Glutamatergic neuron (in vitro differentiated cells): ENCODE data around the gene USP36. TPM values are rescaled to one million over a fixed set of nuclear protein-coding genes. Genes with fewer than 3 reads are reported as not detected.
"Not testable (repeated sequence)": the region's sequence is repeated elsewhere in the genome, so short reads cannot be mapped to it uniquely, and the experiment has no call there.

Experiments used
- DNase-seq: peaks from one replicate; pipeline ENCODE4 v3.0.0; 2022
- H3K27ac Mint-ChIP-seq: one replicate; pipeline ENCODE4 v1.8.0; 2020; ENCODE audit warnings: mild to moderate bottlenecking, mixed read lengths, inconsistent platforms; ENCODE audit not compliant: unreplicated experiment
- H3K27me3 Mint-ChIP-seq: one replicate; pipeline ENCODE4 v1.8.0; 2020; ENCODE audit warnings: mild to moderate bottlenecking, moderate library complexity, mixed read lengths, inconsistent platforms; ENCODE audit not compliant: unreplicated experiment
- H3K36me3 Mint-ChIP-seq: one replicate; pipeline ENCODE4 v1.8.0; 2020; ENCODE audit warnings: mild to moderate bottlenecking, mixed read lengths, inconsistent platforms; ENCODE audit not compliant: unreplicated experiment
- H3K4me1 Mint-ChIP-seq: one replicate; pipeline ENCODE4 v1.8.0; 2020; ENCODE audit warnings: mild to moderate bottlenecking, low read depth, mixed read lengths, inconsistent platforms; ENCODE audit not compliant: unreplicated experiment
- H3K4me3 Mint-ChIP-seq: one replicate; pipeline ENCODE4 v1.8.0; 2020; ENCODE audit warnings: mild to moderate bottlenecking, mixed read lengths, inconsistent platforms; ENCODE audit not compliant: unreplicated experiment
- H3K9me3 Mint-ChIP-seq: one replicate; pipeline ENCODE4 v1.8.0; 2020; ENCODE audit warnings: mild to moderate bottlenecking, moderate library complexity, mixed read lengths, inconsistent platforms; ENCODE audit not compliant: unreplicated experiment
- CTCF ChIP-seq: fragments of 200-600 bp; sonication (generic); IDR thresholded peaks from one replicate; pipeline ENCODE4 v1.5.0; 2021; ENCODE audit not compliant: partially characterized antibody, unreplicated experiment
- total RNA-seq: library from RNA; stranded (reverse); fragmentation: NEBNext Ultra II Directional; extraction: Animal tissue kit (Norgen Biotek cat#: 25700); gene quantifications from one replicate; pipeline ENCODE4 v1.2.1, GENCODE V29; 2021; ENCODE audit not compliant: unreplicated experiment

The USP36 gene
- total RNA-seq, 1 donor from 2014 or later: 45.3 TPM

GRCh38 chr17:78753316-78754250 lies 87.0 kb downstream of the USP36 start:
- TF ChIP-seq CTCF: no peak
- no peak overlapping the region for H3K4me3 Mint-ChIP-seq
- H3K27ac Mint-ChIP-seq: no peak overlapping the region
- DNase-seq: no peak
- peaks cover 8% of the 10 kb centered on the region for H3K4me1 Mint-ChIP-seq
- H3K9me3 Mint-ChIP-seq: peaks cover 1% of the 10 kb centered on the region
- no peaks in the 10 kb centered on the region for H3K27me3 Mint-ChIP-seq
- H3K36me3 Mint-ChIP-seq: no peaks in the 10 kb centered on the region

DNA sequence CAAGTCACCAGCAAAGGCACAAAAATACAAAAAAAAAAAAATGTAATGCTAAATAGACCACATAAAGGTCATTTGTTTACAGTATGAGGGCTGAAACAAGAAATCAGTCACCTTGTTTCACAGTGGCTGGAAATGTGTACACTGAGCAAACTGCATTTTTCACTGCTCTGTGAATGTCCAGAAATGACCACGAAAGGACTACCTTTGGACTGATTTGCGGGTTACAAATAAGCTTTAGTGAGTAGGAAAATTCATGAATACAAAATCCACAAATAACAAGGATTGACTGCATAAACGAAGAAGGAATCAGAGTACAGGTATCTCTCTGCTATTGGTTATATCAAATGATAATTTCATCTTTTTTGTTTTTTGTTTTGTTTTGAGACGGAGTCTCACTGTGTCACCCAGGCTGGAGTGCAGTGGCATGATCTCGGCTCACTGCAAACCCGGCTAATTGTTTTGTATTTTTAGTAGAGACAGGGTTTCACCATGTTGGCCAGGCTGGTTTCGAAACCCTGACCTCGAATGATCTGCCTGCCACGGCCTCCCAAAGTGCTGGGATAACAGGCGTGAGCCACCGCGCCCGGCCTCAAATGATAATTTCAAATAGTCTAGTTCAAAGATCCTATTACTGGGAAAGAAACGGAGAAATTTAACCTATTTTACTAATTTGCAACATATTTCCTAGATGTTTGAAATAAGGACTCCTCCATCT lies 89.0 kb downstream of the USP36 start:
- H3K36me3 Mint-ChIP-seq: no peaks in the 10 kb centered on the region
- H3K27ac Mint-ChIP-seq: no peak overlapping the region
- H3K9me3 Mint-ChIP-seq: peaks cover 1% of the 10 kb centered on the region
- TF ChIP-seq CTCF: no peak
- H3K4me1 Mint-ChIP-seq: peaks cover 14% of the 10 kb centered on the region
- no peak for DNase-seq
- H3K4me3 Mint-ChIP-seq: no peak overlapping the region
- no peaks in the 10 kb centered on the region for H3K27me3 Mint-ChIP-seq

- H3K27ac Mint-ChIP-seq, H3K36me3 Mint-ChIP-seq, H3K9me3 Mint-ChIP-seq, H3K27me3 Mint-ChIP-seq, DNase-seq, H3K4me3 Mint-ChIP-seq: not testable (repeated sequence)
- H3K4me1 Mint-ChIP-seq: peaks cover 14% of the 10 kb centered on the region
Measured at GRCh38 chr17:78751000-78751399, 89.6 kb downstream of the USP36 start.

DNA sequence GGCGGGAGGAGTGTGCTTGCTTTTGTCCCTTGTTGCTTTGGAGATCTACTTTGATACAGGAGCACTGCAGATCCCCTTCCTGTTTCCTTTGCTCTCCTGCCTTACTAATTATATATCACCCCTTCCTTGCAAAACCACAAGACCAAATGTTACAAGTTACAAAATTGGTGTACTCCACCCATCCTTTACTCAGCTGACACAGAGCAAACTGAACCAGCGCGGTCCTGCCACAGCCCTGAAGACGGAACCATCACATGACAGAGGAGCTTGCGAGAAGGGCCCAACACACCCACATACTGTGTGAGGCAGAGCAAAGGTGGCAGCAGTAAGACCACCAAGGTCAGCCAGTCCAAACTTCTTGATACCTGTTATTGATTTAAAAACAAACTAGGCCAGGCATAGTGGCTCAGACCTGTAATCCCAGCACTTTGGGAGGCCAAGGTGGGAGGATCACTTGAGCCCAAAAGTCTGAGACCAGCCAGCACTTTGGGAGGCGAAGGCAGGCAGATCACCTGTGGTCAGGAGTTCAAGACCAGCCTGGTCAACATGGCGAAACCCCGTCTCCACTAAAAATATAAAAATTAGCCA lies 91.8 kb downstream of the USP36 start:
- TF ChIP-seq CTCF: no peak
- Mint-ChIP-seq H3K27ac (no peak overlapping the region), H3K4me1 (peaks cover 14% of the 10 kb centered on the region), H3K36me3 (no peaks in the 10 kb centered on the region), H3K9me3 (peaks cover 1% of the 10 kb centered on the region), H3K27me3 (no peaks in the 10 kb centered on the region), H3K4me3 (no peak overlapping the region)
- DNase-seq: no peak

GRCh38 chr17:78748048-78748729 lies 92.4 kb downstream of the USP36 start:
- TF ChIP-seq CTCF: no peak
- H3K27ac Mint-ChIP-seq: peak overlapping the region; percentile 29
- H3K4me1 Mint-ChIP-seq: peaks cover 14% of the 10 kb centered on the region
- H3K4me3 Mint-ChIP-seq: no peak overlapping the region
- peaks cover 1% of the 10 kb centered on the region for H3K9me3 Mint-ChIP-seq
- no peaks in the 10 kb centered on the region for H3K27me3 Mint-ChIP-seq
- no peaks in the 10 kb centered on the region for H3K36me3 Mint-ChIP-seq
- DNase-seq: no peak
